Testis (tissue), 5 donors: ENCODE measurements around the gene TCTA. TPM values are rescaled to one million over a fixed set of nuclear protein-coding genes. Genes with fewer than 3 reads are reported as not detected.

Experiments used
- DNase-seq: peaks from one replicate; pipeline ENCODE4 v3.0.0-alpha.2; 2019
- H3K27ac ChIP-seq, 2 donors: fragments of 200-600 bp; sonication (generic); one replicate each; pipeline ENCODE4 v1.5.1; 2019
- H3K27me3 ChIP-seq: fragments of 200-600 bp; sonication (generic); one replicate; pipeline ENCODE4 v1.5.1; 2019
- H3K36me3 ChIP-seq: fragments of 200-600 bp; sonication (generic); one replicate; pipeline ENCODE4 v1.5.1; 2017; ENCODE audit warnings: low read depth; ENCODE audit errors: missing control alignments
- H3K4me1 ChIP-seq: fragments of 200-600 bp; sonication (generic); one replicate; pipeline ENCODE4 v1.5.1; 2019
- H3K4me3 ChIP-seq, 2 donors: fragments of 200-600 bp; sonication (generic); one replicate each; pipeline ENCODE4 v1.5.1; 2017 to 2019
- H3K9me3 ChIP-seq: fragments of 200-600 bp; sonication (generic); one replicate; pipeline ENCODE4 v1.5.1; 2017
- CTCF ChIP-seq, 3 experiments: fragments of 450-650 bp in 2 of 3; fragments of 200-600 bp in 1 of 3; sonication (generic) in 1 of 3; IDR thresholded peaks; one replicate each; pipeline ENCODE4 v1.5.1; 2016 to 2019; ENCODE audit warnings: antibody characterized with exemption in 3 of 3, mild to moderate bottlenecking in 2 of 3, moderate library complexity in 1 of 3
- POLR2A ChIP-seq: fragments of 450-650 bp; IDR thresholded peaks from one replicate; pipeline ENCODE4 v1.6.1; 2017; ENCODE audit warnings: antibody characterized with exemption, mild to moderate bottlenecking, moderate library complexity
- WGBS, 2 donors: methylation state at CpG; one replicate each; pipeline ENCODE4 v1.1.5; 2018; 5-methylcytosine and 5-hydroxymethylcytosine counted together
- intact Hi-C: fragments of 100-400 bp; cut with DNase I; formaldehyde crosslinking; loops from one replicate; pipeline ENCODE4 v1.15.1; 2023; ENCODE audit warnings: low total_unique reads
- long read RNA-seq, 2 donors: transcript quantifications; one replicate each; lab custom pipeline, GENCODE V29; 2026
- polyA plus RNA-seq: library from polyadenylated mRNA; stranded (reverse); fragments of 350-450 nt; fragmentation: Illumina TruSeq; extraction: RNeasy Lipid Tissue Mini Kit (QIAGEN cat#74804); gene quantifications from one replicate; pipeline ENCODE4 v1.2.3, GENCODE V29; 2014; ENCODE audit warnings: low read depth, low replicate concordance; ENCODE audit not compliant: insufficient read depth
- total RNA-seq, 2 donors: library from RNA; depleted of rRNA; stranded (reverse); fragments of >200 nt; gene quantifications; one replicate each; pipeline ENCODE4 v1.2.3, GENCODE V29; 2016

Gene TCTA, protein sequence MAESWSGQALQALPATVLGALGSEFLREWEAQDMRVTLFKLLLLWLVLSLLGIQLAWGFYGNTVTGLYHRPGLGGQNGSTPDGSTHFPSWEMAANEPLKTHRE
- total RNA-seq (10 to 100 TPM; 31.6 to 36.1 TPM), polyA plus RNA-seq (33.6 TPM)
- long read RNA-seq, donor 1, transcript TCTA-201 (3 exons, 2,146 nt): major isoform, 23 of 23 reads
- long read RNA-seq, donor 1, partial matches to known transcripts: 0 of 23 reads
- long read RNA-seq, donor 1, other reads (novel, unspliced or antisense): 0 of 23 reads
- long read RNA-seq, donor 2, transcript TCTA-201 (3 exons, 2,146 nt): major isoform, 10 of 10 reads
- long read RNA-seq, donor 2, partial matches to known transcripts: 0 of 10 reads
- long read RNA-seq, donor 2, other reads (novel, unspliced or antisense): 0 of 10 reads

DNA sequence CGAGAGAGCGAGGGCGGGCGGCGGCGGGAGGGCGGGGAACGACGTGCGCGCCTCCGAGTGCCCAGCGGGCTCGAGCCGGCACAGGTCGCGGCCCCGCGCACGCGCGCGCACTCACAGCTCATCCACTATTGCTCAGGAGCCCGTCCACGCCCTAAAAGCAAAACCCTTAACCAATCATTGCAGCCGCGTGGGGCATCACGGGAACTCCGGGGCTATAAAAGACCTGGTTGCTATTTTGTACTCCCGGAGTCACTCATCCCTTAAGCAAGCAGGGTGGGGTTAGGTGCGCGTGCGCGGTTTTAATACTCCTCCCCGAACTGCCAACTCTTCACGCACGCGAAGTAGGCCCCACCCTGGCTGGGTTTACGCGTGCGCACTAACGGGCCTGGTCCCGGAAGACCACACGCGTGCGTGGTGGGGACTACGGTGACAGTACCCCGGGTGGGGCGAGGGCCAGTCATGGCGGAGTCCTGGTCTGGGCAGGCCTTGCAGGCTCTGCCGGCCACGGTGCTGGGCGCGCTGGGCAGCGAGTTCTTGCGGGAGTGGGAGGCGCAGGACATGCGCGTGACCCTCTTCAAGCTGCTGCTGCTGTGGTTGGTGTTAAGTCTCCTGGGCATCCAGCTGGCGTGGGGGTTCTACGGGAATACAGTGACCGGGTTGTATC is at the start of gene TCTA, which contains the start of gene RHOA:
Gene TCTA, plus strand, starts transcription at position 456 of the 664 bp plus-strand sequence. Its CDS starts 4 bp downstream, at position 460.
Gene RHOA, minus strand, starts transcription at position 9 of the 664 bp plus-strand sequence. CDS start 36,387 bp downstream, outside the sequence.
- 0% methylated on average over 18 to 45 of the region's 62 CpGs for WGBS, 2 donors
- Histone ChIP-seq H3K27ac (peak within 1 kb of the TSS; percentile 90 to 98), H3K4me3 (peak within 1 kb of the TSS; percentile 92 to 98), H3K4me1 (peaks cover 40% of the 10 kb centered on the region), H3K27me3 (no peaks in the 10 kb centered on the region), H3K9me3 (no peaks in the 10 kb centered on the region), H3K36me3 (no peaks in the 10 kb centered on the region)
- peak; percentile 100 for DNase-seq
- no peak for TF ChIP-seq CTCF (IDR thresholded peaks at IDR 0.05)
- TF ChIP-seq POLR2A: peak; percentile 4
- intact Hi-C loops: no loop called here

- no peak for DNase-seq
- 74 to 90% methylated on average over 3 of the region's 3 CpGs for WGBS, 2 donors
- H3K27ac ChIP-seq: no peak overlapping the region
- intact Hi-C loops: no loop called here
- H3K27me3 ChIP-seq: no peaks in the 10 kb centered on the region
- no peaks in the 10 kb centered on the region for H3K9me3 ChIP-seq
- H3K4me1 ChIP-seq: peaks cover 10% of the 10 kb centered on the region
- no peak for TF ChIP-seq CTCF (IDR thresholded peaks at IDR 0.05)
- no peaks in the 10 kb centered on the region for H3K36me3 ChIP-seq
- H3K4me3 ChIP-seq: no peak overlapping the region
These were observed 49.7 kb upstream of the TCTA start for GRCh38 chr3:49362561-49362960.

DNA sequence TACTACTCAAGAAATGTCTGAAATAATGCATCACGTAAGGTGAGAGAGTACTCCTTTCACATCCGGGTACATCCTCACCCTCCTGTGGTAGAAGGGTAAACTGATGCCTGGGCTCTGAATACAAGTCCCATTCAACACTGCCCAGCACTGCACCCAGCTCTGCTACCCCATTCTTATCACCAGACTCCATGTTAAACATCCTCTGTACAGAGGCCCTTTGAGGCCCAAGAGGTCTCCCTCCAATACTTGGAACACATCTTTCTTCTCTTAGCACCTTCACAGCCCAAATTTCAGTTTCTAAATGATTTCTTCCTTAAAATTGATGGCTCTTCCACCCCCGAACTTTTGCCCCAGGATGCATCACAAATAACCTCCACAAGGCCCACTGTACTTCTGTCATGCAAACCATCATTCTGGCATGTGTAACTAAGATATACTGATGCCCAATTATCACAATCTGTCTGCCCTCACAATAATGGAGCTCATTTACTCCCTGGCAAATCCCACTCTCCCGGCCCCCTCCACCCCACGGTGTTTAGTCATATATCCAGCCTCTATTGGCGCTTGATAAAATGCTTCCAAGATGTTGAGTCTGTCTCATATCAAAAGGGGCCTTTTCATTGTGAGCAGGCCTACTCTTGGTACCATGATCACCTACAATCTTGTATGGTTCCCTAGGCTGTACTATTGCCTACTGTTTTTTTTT is 41.5 kb upstream of the TCTA start:
- WGBS, 2 donors: 89 to 91% methylated on average over 6 of the region's 6 CpGs
- intact Hi-C loops: no loop called here
- DNase-seq: no peak
- Histone ChIP-seq H3K36me3 (no peaks in the 10 kb centered on the region), H3K27me3 (no peaks in the 10 kb centered on the region), H3K4me1 (no peaks in the 10 kb centered on the region), H3K4me3 (no peak overlapping the region), H3K27ac (no peak overlapping the region), H3K9me3 (no peaks in the 10 kb centered on the region)
- no peak for TF ChIP-seq POLR2A
- no peak for TF ChIP-seq CTCF (IDR thresholded peaks at IDR 0.05)

GRCh38 chr3:49371946-49372345 is 40.3 kb upstream of the TCTA start:
- Histone ChIP-seq H3K9me3 (no peaks in the 10 kb centered on the region), H3K27me3 (no peaks in the 10 kb centered on the region), H3K27ac (no peak overlapping the region), H3K36me3 (no peaks in the 10 kb centered on the region), H3K4me3 (no peak overlapping the region), H3K4me1 (no peaks in the 10 kb centered on the region)
- TF ChIP-seq POLR2A (no peak), CTCF (IDR thresholded peaks at IDR 0.05) (no peak)
- intact Hi-C loops: no loop called here
- no peak for DNase-seq
